ENCODE data around the gene TM7SF3.
"Not testable (repeated sequence)": the region's sequence is repeated elsewhere in the genome, so short reads cannot be mapped to it uniquely, and the experiment has no call there.

TM7SF3 gene

DNA sequence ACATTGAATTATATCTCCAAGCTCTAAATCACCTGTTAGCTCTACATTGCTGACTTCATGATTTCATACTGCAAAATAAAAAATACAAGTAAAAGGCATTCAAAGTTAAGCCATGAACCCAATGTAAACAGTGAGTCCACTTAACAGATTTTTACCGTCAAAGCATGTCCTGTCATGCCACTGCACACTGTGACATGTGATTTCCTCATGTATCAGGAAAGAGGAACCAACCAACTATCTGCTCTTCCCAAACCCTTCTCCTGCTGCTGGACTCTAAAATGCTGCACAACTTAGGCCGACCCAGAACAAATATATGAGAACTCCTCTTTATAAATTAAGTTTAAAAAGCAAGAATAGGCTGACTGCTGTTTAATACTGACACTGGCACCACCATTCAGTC lies 37.5 kb downstream of the TM7SF3 start:
- no peak for DNase-seq

GRCh38 chr12:26971963-26972362 lies 42.2 kb downstream of the TM7SF3 start:
- no peak for DNase-seq

DNA sequence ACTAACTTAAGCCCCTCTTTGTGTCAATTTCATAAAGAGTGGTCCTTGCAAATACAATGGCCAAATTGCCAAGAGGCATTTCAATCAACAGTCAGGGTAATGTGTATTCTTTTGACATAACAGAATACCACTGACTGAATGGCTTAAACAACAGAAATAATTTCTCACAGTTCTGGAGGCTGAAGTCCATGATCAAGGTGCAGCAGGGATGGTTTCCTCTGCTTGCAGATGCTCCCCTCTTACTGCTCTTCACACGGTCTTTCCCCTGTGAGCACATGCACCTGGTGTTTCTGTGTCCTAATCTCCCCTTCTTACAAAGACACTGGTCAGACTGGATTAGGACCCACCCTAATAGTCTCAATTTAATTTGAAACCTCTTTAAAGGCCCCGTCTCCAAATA lies 44.0 kb downstream of the TM7SF3 start:
- no peak for DNase-seq

GRCh38 chr12:26966842-26967241 lies 47.3 kb downstream of the TM7SF3 start:
- DNase-seq: no peak

GRCh38 chr12:26963413-26963812 lies 50.8 kb downstream of the TM7SF3 start:
- DNase-seq: no peak

DNA sequence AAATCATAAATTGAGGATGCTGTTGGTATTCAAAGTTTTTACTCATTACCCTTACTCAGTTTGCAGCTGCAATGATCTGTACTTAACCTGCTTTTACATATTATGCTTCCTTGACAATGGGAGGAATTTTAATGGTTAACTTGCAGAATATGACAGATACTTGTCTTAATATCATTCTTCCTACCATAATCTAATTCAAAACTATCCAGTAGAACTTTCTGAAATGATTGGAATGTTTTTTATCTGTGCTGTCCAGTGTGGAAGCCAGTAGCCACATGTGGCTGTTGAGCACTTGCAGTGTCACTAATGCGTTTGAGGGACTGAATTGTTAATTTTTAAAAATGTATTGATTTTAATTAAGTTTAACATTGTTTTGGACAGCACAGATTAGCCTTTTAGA lies 52.4 kb downstream of the TM7SF3 start:
- no peak for DNase-seq

DNA sequence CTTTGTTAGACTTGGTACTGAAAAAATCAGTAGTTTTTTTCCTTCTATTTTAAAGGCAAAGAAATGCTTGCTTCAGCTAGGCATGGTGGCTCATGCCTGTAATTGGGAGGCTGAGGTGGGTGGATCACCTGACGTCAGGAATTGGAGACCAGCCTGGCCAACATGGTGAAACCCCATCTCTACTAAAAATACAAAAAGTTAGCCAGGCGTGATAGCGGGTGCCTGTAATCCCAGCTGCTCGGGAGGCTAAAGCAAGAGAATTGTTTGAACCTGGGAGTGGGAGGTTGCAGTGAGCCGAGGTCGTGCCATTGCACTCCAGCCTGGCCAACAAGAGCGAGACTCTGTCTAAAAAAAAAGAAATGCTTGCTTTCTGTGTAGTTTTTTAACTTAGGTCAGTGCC lies 52.8 kb downstream of the TM7SF3 start:
- DNase-seq: not testable (repeated sequence)

DNA sequence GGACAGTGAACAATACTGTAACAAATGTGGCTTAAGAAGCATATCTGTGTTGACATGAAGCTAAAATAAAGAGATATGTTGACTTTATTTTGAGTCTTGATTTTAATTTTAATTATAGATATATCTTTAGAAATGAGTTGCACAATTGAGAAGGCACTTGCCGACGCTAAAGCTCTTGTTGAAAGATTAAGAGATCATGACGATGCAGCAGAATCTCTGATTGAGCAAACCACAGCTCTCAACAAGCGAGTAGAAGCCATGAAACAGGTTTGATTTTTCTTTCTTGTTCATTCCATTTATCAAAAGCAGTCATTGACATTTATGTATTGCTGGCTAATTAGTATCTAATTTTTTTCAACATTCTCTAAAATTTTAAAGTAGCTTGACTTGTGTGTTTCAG lies 60.2 kb downstream of the TM7SF3 start:
- DNase-seq: no peak

DNA sequence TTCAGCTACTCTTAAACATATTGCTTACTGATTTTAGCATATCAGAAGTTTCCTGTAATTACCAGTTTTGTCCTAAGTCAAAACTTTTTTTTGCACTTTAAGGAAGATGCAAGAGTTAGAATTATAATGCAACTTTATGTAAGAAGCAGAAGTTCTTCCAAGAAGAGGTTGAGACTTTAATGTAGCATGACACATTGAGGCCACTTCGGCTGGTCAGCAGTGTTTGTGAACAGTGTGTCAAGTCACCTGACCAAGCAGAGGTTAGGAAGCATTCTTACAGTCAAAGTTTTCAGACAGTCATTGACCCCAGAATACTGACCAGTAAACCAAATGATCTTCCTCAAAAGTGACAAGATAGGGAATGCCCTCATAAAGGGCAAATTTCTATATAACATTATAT lies 60.7 kb downstream of the TM7SF3 start:
- no peak for DNase-seq

DNA sequence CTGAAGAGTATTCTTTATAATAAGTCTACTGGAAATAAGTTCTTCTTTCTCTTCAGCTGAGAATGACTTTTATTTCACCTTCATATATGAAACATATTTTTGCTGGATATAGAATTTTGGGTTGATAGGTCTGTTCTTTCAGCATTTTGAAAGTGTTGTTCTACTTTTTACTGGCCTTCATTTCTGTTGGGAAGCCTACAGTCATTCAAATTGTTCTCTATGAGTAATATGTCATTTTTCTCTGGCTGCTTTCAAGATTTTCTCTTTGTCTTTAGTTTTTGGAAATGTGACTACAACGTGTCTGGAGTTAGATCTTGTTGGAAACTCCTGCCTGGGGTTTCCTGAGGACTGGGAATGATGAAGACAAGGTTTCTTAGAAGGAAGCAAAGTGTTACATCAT lies 65.9 kb downstream of the TM7SF3 start:
- no peak for DNase-seq

DNA sequence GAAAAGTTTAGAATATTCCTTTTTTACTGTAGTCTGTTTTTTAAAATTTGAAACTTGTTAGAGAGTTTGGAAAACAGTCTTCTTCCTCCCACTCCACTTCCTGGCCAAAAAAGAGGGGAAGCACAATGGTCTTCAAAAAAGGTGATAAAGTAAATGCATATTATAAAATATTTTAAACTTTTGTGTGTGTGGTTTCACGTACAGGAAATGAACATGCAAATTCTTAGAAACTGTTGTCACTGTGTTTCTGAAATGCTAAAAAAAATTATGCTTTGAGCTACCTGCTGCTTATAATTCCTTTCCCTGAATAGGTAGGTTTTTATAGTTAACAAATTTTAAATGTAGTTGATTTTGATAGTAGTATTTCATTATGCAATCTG lies 73.0 kb downstream of the TM7SF3 start:
- no peak for DNase-seq

- DNase-seq: no peak
Measured at GRCh38 chr12:26940516-26941214, 73.5 kb downstream of the TM7SF3 start.

- DNase-seq: no peak
Measured at GRCh38 chr12:26939953-26940352, 74.2 kb downstream of the TM7SF3 start.

DNA sequence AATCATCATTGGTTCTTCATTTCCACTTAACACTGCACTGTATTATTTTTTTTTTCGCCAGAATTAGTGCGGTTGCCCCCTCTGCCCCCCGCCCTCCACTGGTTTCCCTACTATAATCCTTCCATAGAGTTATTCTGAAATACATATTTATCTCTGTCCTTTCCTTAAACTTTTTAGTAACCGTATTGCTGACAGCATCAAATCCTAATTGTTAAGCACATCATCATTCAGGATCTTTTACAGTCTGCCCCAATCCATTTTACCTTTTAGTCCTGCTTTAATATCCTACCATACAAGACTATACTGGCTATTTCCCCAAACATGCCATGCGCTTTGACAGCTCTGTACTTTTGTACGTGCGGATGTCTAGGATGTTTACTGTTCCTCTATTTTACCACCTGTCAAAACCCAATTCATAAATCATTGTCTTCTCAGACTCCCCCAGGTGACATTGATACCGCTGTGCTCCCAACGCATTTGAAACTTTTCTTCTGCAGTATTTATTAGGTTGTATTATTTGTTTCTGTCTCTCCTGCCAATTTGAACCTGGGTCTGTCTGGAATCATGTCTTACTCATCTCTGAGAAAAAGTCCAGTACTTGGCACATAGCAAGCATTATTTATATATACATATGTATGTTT lies 74.9 kb downstream of the TM7SF3 start:
- DNase-seq: no peak

- no peak for DNase-seq
Measured at GRCh38 chr12:26938701-26939062, 75.5 kb downstream of the TM7SF3 start.

DNA sequence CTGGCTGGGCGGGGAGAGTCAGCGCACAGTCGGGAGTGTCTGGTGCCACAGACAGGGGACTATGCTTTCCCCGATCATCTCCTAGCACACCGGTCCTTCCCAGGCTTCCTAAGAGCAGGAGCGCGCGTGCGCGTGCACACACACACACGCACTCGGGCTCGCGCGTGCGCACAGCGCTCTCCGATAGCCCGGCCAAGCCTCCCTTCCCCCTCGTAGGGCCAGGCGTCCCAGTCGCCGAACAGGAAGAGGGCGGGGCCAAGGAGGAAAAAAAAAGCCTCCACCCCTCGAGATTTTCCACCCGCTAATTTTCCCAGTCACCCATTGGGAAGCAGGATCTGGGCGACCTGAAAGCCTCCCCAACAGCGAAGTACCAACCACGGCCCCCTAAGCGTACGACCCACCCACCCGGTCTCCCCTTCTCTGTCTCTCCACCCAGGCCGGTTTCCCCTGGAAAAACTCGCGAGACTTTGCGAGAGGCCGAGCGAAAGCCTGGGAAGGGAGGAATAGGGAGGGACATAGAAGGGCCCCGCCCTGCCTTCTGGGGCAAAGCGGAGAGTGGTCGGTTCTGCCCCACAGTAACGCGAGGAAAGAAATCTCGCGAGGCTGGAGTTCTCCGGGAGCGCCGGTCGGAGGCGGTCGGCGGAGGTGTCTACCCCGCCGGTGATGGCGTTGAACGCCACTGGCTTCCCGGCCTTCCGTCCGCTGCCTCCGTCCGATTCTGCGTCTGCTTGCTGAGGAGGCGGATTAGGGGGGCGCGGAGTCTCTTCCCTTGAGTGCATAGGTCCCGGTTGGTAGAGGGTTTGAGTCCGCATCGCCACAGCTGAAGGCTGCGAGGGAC lies 76.1 kb downstream of the TM7SF3 start, which contains the start of the genes FGFR1OP2 and INTS13:
TSS of gene FGFR1OP2 (plus strand) at position 608 of the 838 bp plus-strand sequence. CDS start 15,689 bp downstream, outside the sequence.
TSS of gene INTS13 (minus strand) at position 119 of the 838 bp plus-strand sequence. CDS start 1,178 bp downstream, outside the sequence.
- peak; percentile 95 for DNase-seq

DNA sequence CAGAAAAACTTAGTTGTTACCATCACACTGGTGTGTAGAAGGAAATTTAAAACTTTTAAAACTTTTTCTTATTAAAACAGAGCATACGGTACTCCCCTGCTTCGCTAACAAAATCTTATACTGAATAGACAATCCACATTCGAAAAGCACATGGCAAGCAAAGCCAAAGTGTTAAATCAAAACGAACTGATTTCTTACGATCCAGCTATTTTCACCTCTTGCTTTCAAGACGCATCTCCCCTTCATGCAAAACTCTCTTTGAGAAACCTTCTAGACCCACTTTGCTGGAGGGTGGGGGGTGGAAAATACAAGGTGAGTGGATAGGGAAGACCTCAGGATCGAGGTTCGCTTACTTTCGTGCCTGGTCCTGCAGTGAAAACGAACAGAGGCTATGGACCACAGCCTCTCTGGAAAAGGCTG lies 76.7 kb downstream of the TM7SF3 start:
- no peak for DNase-seq

DNA sequence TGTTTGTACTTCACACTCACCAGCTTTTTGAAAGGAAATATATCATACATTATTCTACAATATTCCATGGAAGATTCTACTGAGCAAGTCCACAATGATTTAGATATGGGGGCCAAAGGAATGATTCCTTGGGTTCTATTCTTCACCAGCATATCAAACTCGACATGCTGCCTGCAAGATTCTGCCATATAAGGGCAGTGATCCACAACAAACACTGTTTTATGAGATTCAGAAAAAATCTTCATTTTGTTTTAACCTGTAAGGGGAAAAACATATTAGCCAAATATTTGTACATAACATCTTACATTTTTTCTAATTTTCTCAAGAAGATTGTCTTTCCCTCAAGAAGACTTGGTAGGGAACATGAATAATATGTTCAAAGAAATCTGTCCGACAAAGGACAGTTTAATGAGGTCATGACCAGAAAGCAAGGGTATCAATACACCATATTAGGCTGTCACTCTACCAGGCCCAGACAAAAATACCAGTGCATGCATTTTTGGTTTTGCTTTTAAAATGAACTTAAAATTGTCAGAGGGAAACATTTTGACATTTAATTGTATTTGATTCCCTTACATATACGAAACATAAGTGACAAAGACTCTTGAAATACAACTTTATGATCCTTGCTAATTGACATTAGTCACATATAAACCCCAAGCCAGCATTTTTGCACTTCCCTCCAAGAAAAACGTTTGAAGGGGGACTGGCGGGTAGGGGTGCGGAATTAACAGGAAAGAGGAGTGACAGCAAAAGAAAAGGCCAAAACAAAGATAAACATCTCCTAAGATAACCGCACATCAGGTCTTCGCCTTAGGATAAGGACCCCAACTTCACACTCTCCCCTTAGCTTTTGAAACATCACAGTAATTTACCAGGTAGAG lies 77.4 kb downstream of the TM7SF3 start:
- no peak for DNase-seq

GRCh38 chr12:26935636-26936378 lies 78.4 kb downstream of the TM7SF3 start:
- DNase-seq: no peak

DNA sequence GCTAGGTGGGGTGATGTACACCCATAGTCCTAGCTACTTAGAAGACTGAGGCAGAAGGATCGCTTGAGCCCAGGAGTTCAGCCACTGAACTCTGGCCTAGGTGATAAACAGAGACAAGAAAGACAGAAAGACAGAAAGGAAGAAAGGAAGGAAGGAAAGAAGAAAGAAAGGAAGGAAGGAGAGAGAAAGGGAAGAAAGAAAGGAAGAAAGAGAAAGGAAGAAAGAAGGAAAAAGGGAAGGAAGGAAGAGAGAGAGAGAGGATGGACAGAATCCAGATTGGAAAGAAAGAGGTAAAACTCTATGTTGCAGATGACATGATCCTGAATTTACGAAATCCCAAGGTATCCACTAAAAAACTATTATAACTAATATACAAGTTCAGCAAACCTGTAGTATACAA lies 84.6 kb downstream of the TM7SF3 start:
- DNase-seq: no peak

DNA sequence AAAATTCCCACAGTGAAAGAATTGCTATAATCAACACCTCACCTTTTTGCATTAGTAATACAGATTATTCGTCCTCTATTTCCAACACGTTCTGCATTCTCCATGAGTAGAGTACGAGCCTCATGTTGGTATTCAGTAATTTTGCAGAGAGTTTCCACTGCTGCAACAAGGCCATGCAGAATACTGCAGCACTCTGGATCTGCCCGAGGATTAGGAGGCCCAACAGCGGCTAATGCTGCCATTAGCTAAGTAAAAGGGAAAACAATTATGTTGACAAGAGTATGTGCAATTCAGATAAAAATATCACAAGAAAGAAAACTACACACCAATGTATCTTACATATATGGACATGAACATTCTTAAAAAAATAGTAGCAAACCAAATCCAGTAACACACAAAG lies 85.5 kb downstream of the TM7SF3 start:
- no peak for DNase-seq
